Upper lobe of left lung (tissue), 4 donors: ENCODE measurements around the gene GLRA3.

Experiments
- POLR2A ChIP-seq, 4 donors: fragments of 450-650 bp; IDR thresholded peaks; one replicate each; pipeline ENCODE4 v1.5.1; 2016 to 2017; ENCODE audit warnings: antibody characterized with exemption in 4 of 4, mild to moderate bottlenecking in 2 of 4
- POLR2AphosphoS5 ChIP-seq, 2 donors: sonication (generic); formaldehyde crosslinking; IDR thresholded peaks; one replicate each; pipeline ENCODE4 v1.5.1; 2017; ENCODE audit warnings: antibody characterized with exemption in 2 of 2
- TF ChIP-seq, protein P1 (sequence below), 6 experiments: fragments of 450-650 bp in 4 of 6; fragments of 200-600 bp in 2 of 6; sonication (generic) in 2 of 6; IDR thresholded peaks; one replicate each; pipeline ENCODE4 v1.5.1; 2016 to 2019; ENCODE audit warnings: antibody characterized with exemption in 6 of 6

- TF ChIP-seq, protein P1, sequence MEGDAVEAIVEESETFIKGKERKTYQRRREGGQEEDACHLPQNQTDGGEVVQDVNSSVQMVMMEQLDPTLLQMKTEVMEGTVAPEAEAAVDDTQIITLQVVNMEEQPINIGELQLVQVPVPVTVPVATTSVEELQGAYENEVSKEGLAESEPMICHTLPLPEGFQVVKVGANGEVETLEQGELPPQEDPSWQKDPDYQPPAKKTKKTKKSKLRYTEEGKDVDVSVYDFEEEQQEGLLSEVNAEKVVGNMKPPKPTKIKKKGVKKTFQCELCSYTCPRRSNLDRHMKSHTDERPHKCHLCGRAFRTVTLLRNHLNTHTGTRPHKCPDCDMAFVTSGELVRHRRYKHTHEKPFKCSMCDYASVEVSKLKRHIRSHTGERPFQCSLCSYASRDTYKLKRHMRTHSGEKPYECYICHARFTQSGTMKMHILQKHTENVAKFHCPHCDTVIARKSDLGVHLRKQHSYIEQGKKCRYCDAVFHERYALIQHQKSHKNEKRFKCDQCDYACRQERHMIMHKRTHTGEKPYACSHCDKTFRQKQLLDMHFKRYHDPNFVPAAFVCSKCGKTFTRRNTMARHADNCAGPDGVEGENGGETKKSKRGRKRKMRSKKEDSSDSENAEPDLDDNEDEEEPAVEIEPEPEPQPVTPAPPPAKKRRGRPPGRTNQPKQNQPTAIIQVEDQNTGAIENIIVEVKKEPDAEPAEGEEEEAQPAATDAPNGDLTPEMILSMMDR (IDR thresholded peaks at IDR 0.05): no peak
- no peak for TF ChIP-seq POLR2A (IDR thresholded peaks at IDR 0.05)
- no peak for TF ChIP-seq POLR2AphosphoS5 (IDR thresholded peaks at IDR 0.05)
These were observed 139.4 kb downstream of the GLRA3 start for GRCh38 chr4:174689618-174690017.
